ENCODE results near the gene C10orf90.

- no peak for TF ChIP-seq CTCF (IDR thresholded peaks at IDR 0.05)
- TF ChIP-seq POLR2A (IDR thresholded peaks at IDR 0.05) = no peak
Observed at GRCh38 chr10:126437635-126438406, 232.7 kb downstream of the C10orf90 start.
